HL-60 (cell line): ENCODE measurements around the gene EIF3M.

ENCODE experiments used
- DNase-seq, 2 experiments: peaks; one replicate each; pipeline ENCODE4 v3.0.0-alpha.2; 2010 to 2020; ENCODE audit warnings: low read depth in 1 of 2, low spot score in 1 of 2
- H3K27ac ChIP-seq: fragments of 250-450 bp; sonication (Bioruptor Pico); replicated peaks from 2 replicates; pipeline ENCODE4 v1.5.1; 2020; ENCODE audit warnings: mild to moderate bottlenecking, moderate library complexity
- H3K27me3 ChIP-seq: fragments of 250-450 bp; sonication (Bioruptor Pico); 2 replicates; pipeline ENCODE4 v1.5.1; 2021; ENCODE audit warnings: mild to moderate bottlenecking, moderate library complexity; ENCODE audit not compliant: insufficient read depth, poor library complexity, severe bottlenecking
- H3K4me3 ChIP-seq: replicated peaks from 2 replicates; pipeline ENCODE4 v1.5.1; 2011; ENCODE audit warnings: mild to moderate bottlenecking, control low read depth, low read length; ENCODE audit not compliant: insufficient read depth
- CTCF ChIP-seq: IDR thresholded peaks from one replicate; pipeline ENCODE4 v1.5.1; 2011; ENCODE audit warnings: low read length, control low read depth, inconsistent platforms; ENCODE audit not compliant: insufficient read depth
- GABPA ChIP-seq: IDR thresholded peaks from 2 replicates; pipeline ENCODE4 v1.6.1; 2012; ENCODE audit warnings: low read depth
- POLR2AphosphoS5 ChIP-seq: IDR thresholded peaks from 2 replicates; pipeline ENCODE4 v1.6.1; 2012; ENCODE audit warnings: low read depth
- REST ChIP-seq: IDR thresholded peaks from 2 replicates; pipeline ENCODE4 v1.6.1; 2012; ENCODE audit warnings: low read depth; ENCODE audit not compliant: insufficient replicate concordance
- SPI1 ChIP-seq: IDR thresholded peaks from 2 replicates; pipeline ENCODE4 v1.6.1; 2012; ENCODE audit warnings: low read depth, mild to moderate bottlenecking, borderline replicate concordance
- long read RNA-seq: library from polyadenylated mRNA; unstranded; transcript quantifications from one replicate; pipeline ENCODE4 v2.0.0, GENCODE V29; 2020

The EIF3M gene
- long read RNA-seq, full-length matches to known transcripts: 1,042 of 1,102 reads
- long read RNA-seq, partial matches to known transcripts: 12 of 1,102 reads
- long read RNA-seq, other reads (novel, unspliced or antisense): 48 of 1,102 reads

- peak within 1 kb of the TSS; percentile 85 for H3K4me3 ChIP-seq
- no peaks in the 10 kb centered on the region for H3K27me3 ChIP-seq
- DNase-seq: peak; percentile 97 to 98
- H3K27ac ChIP-seq: peak within 1 kb of the TSS; percentile 94
- no peak for TF ChIP-seq CTCF
- TF ChIP-seq SPI1: peak; percentile 90; the same call in 1 of the 2 replicates
- peak; percentile 98 for TF ChIP-seq POLR2AphosphoS5
- peak; percentile 95 for TF ChIP-seq GABPA
- peak; percentile 52 for TF ChIP-seq REST
Observed at GRCh38 chr11:32583459-32584271, at the start of gene EIF3M. TSS of gene EIF3M (plus strand) at chr11:32583831. CDS start at chr11:32583888, 57 bp downstream.

DNA sequence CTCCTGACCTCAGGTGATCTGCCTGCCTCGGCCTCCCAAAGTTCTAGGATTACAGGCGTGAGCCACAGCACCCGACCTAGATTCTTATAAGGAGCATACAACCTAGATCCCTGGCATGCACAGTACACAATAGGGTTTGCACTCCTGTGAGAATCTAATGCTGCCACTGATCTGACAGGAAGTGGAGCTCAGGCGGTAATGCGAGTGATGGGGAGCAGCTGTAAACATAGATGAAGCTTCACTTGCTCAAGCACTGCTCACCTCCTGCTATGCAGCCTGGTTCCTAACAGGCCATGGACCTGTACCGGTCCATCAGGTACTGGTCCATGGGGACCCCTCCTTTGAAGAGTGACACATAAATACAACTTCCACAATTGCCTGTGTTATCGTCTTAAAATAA, 44.8 kb upstream of the EIF3M start:
- Histone ChIP-seq H3K4me3 (no peak overlapping the region), H3K27me3 (no peaks in the 10 kb centered on the region), H3K27ac (no peak overlapping the region)
- TF ChIP-seq REST: no peak
- no peak for TF ChIP-seq POLR2AphosphoS5
- no peak for TF ChIP-seq CTCF
- no peak for TF ChIP-seq GABPA
- TF ChIP-seq SPI1: no peak
- no peak for DNase-seq

GRCh38 chr11:32549611-32550187, 33.9 kb upstream of the EIF3M start:
- TF ChIP-seq GABPA: no peak
- no peak for TF ChIP-seq REST
- TF ChIP-seq SPI1: peak; percentile 69; the same call in 1 of the 2 replicates
- TF ChIP-seq CTCF: no peak
- TF ChIP-seq POLR2AphosphoS5: no peak
- Histone ChIP-seq H3K27me3 (no peaks in the 10 kb centered on the region), H3K4me3 (no peak overlapping the region), H3K27ac (no peak overlapping the region)
- DNase-seq: no peak
